GM21515 (cell line): ENCODE results near the gene RNF17.
"Not testable (repeated sequence)": the region's sequence is repeated elsewhere in the genome, so short reads cannot be mapped to it uniquely, and the experiment has no call there.

Source experiments
- ATAC-seq: cut with Tn5 transposase; IDR thresholded peaks from one replicate; pipeline ENCODE4 v1.9.1; 2021; ENCODE audit not compliant: unreplicated experiment

The RNF17 gene

GRCh38 chr13:24742294-24742693 lies 21.7 kb upstream of the RNF17 start:
- ATAC-seq = no peak

- no peak for ATAC-seq
Measured at GRCh38 chr13:24742977-24743376, 21.0 kb upstream of the RNF17 start.

DNA sequence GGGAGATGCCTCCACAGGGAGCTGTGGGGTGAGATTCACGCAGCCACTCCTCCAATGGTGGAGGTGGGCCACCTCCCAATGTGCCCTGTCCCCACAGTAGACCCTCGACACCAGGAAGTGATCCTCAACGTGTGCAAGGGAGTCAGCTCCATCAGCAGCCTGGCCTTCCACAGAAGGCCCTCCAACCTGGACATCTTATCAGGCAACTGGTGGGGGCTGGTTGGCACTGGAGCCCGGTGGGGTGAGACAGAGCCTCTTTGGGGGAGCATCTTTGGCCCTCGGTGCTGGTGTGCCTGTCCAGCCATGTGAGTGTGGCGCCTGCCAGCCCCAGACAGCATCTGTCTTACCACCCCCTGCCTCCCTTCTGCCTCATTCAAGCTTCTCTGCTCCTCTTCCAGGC lies 19.7 kb upstream of the RNF17 start:
- ATAC-seq = no peak

DNA sequence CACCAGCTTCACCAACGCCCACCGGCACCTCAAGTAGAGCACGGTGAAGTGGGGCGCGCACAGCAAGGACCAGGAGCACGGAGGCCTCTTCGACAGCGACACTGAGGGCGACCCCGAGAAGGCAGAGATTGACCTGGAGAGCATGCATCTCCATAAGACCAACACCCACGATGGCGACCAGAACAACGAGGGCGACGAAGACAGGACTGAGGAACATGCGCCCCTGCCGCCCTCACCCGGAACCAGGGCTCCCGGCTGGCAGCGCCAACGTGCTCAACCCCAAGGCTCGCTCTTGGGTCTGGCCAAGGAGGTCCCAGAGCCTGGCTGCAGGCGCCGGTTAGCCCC lies 18.5 kb upstream of the RNF17 start:
- ATAC-seq = no peak

DNA sequence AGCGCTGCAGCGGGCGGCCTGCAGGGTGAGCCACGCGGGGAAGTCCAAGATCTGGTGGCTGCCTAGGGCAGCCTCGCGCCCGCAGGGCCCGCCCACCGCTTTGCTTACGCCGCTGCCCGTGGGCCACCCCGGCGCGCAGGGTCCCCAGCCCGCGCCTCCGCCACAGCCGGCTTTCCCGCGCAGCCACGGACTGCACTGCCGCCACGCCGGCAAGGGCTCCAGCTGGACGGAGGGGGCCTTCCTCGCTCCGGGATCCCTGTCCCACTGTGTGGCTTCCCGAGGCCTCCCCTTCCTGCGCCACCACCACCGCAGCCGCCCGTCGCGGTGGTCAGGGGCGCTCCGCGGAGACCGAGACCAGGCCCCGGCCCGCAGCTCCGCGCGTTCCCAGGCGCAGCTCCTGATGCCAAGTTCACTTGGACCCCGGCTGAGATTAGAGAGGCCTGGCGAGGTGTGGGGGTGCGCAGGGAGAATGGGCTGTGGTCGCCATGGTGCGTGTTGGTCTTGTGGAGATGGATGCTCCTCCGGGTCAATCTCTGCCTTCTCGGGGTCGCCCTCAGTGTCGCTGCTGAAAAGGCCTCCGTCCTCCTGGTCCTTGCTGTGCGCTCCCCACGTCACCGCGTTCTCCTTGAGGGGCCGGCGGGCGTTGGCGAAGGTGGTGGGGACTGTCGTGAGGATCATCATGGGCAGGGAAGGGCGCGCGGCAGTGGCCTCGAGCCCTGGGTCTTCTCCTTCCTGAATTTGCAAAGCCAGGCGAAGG lies 17.9 kb upstream of the RNF17 start:
- ATAC-seq = no peak

GRCh38 chr13:24746618-24747247 lies 17.2 kb upstream of the RNF17 start:
- no peak for ATAC-seq

DNA sequence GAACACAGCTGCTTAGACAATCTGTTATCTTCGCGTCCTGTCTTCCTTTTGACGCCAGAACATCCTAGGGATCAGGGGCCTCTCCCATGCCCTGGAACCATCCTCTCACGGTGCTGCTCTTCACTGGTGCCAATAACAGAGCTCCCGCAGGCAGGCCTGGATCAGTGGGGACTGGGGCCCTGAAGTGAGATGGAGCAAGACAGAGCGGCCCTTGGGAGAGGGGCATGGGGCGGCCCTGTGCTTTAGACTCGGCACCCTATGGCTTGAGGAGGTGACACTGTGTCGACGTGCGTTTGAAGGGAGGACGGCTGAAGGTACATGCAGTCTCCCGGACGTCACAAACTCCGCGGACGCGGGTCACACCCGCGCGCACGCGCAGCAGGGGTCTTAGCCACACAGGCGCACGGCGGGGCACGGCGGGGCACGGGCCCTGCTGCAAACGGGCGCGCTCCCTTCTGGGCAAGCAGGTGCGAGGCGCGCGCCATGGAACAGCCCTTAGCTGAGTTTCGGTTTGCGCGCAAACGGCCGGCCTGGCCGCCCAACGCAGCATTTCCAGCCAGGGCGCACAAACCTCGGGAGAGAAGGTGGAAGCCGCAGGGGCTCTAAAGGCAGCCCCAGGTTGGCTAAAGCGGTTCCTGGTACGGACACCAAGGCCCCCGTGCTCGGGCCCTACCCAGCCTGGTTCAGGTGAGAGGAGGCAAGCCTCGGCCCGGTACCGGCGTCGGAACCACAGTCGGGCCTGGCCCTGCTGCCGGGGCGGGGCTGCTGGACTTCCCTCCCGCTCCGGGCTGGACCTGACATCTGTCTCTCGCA lies 16.5 kb upstream of the RNF17 start:
- no peak for ATAC-seq

DNA sequence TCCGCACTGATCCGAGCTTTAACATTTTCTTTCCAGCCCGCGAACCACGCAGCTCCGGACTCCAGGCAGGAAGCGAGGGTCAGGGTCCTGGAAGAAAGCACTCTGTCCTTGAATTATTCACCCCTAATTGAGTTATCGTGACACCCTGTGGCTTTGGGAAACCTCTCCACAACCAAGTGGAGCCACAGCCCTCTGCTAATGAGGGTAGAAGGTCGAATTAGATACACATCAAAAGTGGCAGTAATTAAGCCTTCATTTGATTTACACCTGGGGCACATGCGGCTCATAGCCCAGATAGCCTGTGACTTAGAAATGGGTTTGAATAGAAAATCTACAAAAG lies 15.9 kb upstream of the RNF17 start:
- ATAC-seq = no peak

DNA sequence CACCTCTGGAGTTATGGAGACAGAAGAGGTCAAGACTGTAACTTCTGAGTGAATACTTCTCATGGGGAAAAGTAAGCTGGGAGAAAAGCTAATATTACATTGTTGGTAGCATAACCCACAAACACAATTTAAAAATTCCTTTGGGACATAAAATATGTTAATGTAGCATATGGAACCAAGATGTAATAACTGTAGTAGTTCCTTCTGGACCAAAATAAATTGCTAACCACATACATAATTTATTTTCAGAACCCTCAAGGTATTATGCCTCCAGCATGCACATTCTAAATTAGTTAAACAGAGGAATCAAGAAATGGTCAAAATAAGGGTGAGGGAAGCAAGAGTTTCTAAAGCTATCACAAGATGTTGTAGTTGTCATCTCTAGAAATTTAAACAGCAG lies 4.8 kb upstream of the RNF17 start:
- no peak for ATAC-seq

- ATAC-seq = no peak
Measured at GRCh38 chr13:24764276-24764630, 284 bp downstream of the RNF17 start.

DNA sequence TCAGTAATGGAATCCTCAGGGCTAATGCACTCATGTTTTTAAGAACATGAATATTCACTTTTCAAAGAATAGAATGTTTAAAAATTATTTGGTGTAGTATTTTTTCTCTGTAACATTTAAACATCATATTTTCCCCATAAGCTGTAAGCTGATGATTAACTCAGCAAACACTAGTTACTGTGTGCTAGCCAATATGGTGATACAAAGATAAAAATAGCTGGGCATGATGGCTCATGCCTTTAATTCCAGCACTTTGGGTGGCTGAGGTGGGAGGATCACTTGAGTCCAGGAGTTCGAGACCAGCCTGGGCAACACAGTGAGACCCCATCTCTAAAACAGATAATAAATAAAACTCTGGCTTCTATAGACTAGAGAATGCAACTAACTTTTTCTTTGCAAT lies 13.2 kb downstream of the RNF17 start:
- ATAC-seq = no peak

GRCh38 chr13:24784319-24784718 lies 20.4 kb downstream of the RNF17 start:
- no peak for ATAC-seq

DNA sequence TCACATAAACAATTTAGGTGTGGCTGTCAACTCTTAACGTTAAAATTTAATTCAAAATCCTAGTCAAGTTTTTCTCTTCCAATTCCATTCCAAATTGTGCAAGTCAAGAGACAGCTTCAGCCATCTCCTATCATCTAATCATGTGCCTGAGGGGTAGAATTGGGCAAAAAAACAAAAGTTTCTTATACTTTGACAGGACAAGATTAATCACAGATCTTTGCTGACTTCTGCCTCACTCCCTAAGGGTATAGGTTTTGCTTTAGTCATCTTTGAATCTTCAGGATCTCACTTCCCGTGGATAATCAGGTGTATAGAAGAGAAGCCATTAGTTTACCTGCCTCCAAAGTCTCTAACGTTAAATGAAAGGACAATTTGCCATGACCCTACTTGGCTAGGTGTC lies 24.6 kb downstream of the RNF17 start:
- ATAC-seq = no peak

- no peak for ATAC-seq
Measured at GRCh38 chr13:24802074-24802473, 38.1 kb downstream of the RNF17 start.

GRCh38 chr13:24821207-24821606 lies 57.2 kb downstream of the RNF17 start:
- no peak for ATAC-seq

- ATAC-seq = no peak
Measured at GRCh38 chr13:24822640-24823039, 58.7 kb downstream of the RNF17 start.

DNA sequence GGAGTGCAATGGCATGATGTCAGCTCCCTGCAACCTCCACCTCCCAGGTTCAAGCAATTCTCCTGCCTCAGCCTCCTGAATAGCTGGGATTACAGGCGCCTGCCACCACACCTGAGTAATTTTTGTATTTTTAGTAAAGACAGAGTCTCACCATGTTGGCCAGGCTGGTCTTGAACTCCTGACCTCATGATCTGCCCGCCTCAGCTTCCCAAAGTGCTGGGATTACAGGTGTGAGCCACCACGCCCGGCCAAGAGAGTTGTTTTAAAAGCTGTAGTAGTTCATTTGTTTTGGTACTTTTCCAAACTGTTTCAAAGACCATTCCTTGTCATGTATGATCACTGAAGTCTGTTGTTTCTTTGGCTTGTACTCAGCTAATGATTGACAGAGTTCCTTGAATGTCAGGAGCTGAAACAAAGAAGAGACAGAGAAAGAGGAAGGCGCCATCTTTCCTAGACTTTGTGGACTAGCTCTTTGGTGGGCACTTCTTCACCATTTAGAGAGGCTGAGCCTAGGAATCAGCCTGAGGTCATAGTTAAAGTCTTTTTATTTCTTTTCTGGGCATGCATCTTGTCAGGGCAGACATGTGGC lies 59.2 kb downstream of the RNF17 start:
- not testable (repeated sequence) for ATAC-seq

DNA sequence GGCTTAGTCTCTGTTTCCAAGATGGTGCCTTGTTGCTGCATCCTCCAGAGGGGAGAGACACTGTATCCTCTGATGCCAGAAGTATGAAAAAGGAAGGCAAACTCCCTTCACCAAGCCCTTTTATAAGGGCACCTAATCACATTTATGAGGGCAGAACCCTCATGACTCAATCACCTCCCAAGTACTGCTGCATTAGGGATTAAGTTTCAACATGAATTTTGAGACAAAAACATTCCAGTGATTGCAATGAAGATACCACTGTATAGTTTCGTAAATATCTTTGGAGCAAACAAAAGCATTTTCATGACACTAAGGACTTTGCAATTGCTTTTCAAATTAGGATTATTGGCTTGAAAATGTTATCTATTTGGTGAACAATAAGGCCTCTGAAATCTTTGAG lies 63.8 kb downstream of the RNF17 start:
- no peak for ATAC-seq

DNA sequence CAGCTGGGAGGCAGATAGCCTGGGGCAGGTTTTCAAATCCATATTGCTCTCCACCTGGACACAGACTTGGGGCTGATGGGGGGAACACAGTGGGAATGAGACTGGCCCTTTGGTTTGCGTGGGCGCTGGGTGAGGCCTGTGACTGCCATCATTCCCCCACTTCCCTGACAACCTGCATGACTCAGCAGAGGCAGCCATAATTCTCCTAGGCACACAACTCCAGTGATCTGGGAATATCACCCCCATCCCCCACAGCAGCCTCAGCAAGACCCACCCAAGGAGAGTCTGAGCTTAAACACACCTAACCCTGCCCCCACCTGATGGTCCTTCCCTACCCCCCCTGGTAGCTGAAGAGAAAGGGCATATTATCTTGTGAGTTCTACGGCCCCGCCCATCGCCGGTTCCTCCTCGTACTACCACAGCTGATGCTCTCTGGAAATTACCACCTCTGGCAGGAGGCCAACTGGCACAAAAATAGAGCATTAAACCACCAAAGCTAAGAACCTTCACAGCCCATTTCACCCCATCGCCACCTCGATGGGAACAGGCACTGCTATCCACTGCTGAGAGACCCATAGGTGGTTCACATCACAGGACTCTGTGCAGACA lies 71.0 kb downstream of the RNF17 start:
- no peak for ATAC-seq

GRCh38 chr13:24837528-24837927 lies 73.6 kb downstream of the RNF17 start:
- ATAC-seq = not testable (repeated sequence)

DNA sequence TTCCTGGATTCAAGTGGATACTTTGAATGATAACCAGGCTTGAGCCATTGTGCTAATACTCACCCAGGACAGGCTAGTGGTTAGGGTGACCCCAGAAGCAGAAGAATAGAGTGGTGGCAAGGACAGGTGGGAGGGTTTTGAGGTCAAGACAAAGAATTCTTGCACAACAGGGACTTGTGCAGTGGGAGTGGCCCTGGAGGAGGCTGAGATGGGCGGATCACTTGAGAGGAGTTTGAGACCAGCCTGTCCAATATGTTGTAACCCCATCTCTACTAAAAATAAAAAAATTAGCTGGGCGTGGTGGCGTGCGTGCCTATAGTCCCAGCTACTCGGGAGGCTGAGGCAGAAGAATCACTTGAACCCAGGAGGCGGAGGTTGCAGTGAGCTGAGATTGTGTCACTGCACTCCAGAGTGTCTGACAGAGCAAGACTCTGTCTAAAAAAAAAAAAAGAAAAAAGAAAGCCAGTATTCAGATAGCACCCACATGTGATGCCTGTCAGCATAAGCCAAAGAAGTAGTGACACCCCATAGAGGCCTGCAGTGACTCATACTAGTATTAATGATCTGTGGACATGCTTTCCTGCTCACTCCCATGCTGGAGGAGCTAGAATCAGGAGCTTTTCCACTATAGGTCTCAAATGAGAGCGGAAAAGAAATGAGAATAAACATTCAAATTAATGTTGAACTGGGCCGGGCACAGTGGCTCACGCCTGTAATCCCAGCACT lies 78.7 kb downstream of the RNF17 start:
- no peak for ATAC-seq
